Measurements from ENCODE around the gene WNT7B.

DNA sequence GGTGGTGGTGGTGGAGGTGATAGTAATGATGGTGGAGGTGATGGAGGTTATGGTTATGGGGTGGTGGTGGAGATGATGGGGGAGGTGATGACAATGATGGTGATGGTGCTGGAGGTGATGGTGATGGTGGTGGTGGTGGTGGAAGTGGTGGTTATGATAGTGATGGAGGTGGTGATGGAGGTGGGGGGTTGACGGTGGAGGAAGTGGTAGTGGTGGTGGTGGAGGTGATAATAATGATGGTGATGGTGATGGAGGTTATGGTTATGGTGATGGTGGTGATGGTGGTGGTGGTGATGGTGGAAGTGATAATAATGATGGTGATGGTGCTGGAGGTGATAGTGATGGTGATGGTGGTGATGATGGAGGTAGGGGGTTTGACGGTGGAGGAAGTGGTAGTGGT lies 16.9 kb upstream of the WNT7B start:
- no peak for TF ChIP-seq POLR2A (IDR thresholded peaks at IDR 0.05)
- TF ChIP-seq, protein P1, sequence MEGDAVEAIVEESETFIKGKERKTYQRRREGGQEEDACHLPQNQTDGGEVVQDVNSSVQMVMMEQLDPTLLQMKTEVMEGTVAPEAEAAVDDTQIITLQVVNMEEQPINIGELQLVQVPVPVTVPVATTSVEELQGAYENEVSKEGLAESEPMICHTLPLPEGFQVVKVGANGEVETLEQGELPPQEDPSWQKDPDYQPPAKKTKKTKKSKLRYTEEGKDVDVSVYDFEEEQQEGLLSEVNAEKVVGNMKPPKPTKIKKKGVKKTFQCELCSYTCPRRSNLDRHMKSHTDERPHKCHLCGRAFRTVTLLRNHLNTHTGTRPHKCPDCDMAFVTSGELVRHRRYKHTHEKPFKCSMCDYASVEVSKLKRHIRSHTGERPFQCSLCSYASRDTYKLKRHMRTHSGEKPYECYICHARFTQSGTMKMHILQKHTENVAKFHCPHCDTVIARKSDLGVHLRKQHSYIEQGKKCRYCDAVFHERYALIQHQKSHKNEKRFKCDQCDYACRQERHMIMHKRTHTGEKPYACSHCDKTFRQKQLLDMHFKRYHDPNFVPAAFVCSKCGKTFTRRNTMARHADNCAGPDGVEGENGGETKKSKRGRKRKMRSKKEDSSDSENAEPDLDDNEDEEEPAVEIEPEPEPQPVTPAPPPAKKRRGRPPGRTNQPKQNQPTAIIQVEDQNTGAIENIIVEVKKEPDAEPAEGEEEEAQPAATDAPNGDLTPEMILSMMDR (IDR thresholded peaks at IDR 0.05), result no peak

Measured in testis (tissue), 2 donors.